ENCODE results near the gene LAMTOR5. TPM values are rescaled to one million over a fixed set of nuclear protein-coding genes. Genes with fewer than 3 reads are reported as not detected.

Gene LAMTOR5
- total RNA-seq, 6 donors from 2014 or later: 26.5 to 130 (median 89.9) TPM

DNA sequence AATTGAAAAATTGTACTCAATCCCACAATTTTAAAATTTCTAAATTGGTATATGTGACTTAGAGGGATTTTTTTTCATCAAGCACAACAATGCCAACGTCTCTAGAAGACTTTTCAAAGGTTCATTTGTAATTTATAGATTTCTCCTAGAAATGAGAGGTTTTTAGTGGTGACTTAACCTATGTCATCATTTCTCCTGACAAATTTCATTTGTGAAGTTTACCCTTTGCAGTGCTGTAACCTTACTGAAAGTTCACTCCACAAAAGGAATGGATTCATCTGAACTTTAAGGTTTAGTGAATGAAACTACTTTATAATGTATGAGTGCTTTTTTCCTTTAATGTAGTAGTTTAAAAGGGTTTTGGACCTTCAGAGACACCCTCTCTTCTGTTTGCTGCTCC, 52.2 kb downstream of the LAMTOR5 start:
- no peak for ATAC-seq (ENCODE audit: low FRiP score in 2 of 2)
- no peaks in the 10 kb centered on the region for H3K27me3 ChIP-seq
- no peak overlapping the region for H3K27ac ChIP-seq
- H3K4me1 ChIP-seq: peaks cover 9 to 32% (median 13%) of the 10 kb centered on the region in 4 donors
- H3K36me3 ChIP-seq: peaks cover 0 to 24% (median 0%) of the 10 kb centered on the region in 4 donors
- H3K4me3 ChIP-seq: no peak overlapping the region
- DNase-seq: no peak
- no peaks in the 10 kb centered on the region for H3K9me3 ChIP-seq
- 69 to 80% methylated on average over 1 of the region's 1 CpG for WGBS, 2 donors
- TF ChIP-seq POLR2A (IDR thresholded peaks at IDR 0.05): no peak
- no peak for TF ChIP-seq POLR2AphosphoS5 (IDR thresholded peaks at IDR 0.05)
- TF ChIP-seq CTCF (IDR thresholded peaks at IDR 0.05): no peak
- no peak for TF ChIP-seq EP300 (IDR thresholded peaks at IDR 0.05)

Other genes with a start within 250 kb of the LAMTOR5 start
- 10 to 100 TPM in 1 of 6 donors, 1 to 10 TPM in 5; 2.5 to 11.9 (median 4.4) TPM for gene KCNC4, start 197.4 kb downstream of the LAMTOR5 start, total RNA-seq
- 10 to 100 TPM; 20.7 to 85.9 (median 36.2) TPM for gene RBM15, start 68.3 kb downstream of the LAMTOR5 start, total RNA-seq
- 10 to 100 TPM in 4 of 6 donors, 1 to 10 TPM in 2; 7.8 to 23.0 (median 15.4) TPM for gene SLC16A4, start 16.7 kb downstream of the LAMTOR5 start, total RNA-seq
- under 1 TPM in 1 of 6 donors, not detected in 5; 0.33 TPM for gene PROK1, start 43.5 kb upstream of the LAMTOR5 start, total RNA-seq
- gene KCNA10, start 111.5 kb upstream of the LAMTOR5 start, total RNA-seq: not detected
- under 1 TPM; under 0.01 to 0.77 (median 0.23) TPM for gene KCNA2, start 198.7 kb upstream of the LAMTOR5 start, total RNA-seq